ENCODE measurements around the gene CENPT.

The CENPT gene

DNA sequence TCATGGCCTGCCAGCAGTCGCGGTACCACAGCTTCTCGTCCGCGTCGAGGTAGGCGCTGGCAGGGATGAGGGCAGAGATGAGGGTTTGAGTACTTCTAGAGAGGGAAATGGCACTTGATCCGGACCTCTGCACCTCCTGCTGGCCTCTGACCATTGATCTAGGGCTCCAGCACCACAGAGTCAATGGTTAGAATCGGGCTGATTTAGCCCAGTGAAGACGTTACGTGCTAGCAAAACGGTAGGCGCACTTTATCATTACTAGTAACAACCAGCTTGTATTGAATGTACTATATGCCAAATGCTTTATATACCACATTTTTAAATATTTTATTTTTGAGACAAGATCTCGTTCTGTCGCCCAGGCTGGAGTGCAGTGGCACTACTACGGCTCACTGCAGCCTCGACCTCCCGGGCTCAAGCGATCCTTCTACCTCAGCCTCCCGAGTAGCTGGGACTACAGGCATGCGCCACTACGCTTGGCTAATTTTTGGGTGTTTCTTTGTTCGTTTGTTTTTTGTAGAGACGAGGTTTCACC, 40.3 kb downstream of the CENPT start:
- DNase-seq = no peak

DNA sequence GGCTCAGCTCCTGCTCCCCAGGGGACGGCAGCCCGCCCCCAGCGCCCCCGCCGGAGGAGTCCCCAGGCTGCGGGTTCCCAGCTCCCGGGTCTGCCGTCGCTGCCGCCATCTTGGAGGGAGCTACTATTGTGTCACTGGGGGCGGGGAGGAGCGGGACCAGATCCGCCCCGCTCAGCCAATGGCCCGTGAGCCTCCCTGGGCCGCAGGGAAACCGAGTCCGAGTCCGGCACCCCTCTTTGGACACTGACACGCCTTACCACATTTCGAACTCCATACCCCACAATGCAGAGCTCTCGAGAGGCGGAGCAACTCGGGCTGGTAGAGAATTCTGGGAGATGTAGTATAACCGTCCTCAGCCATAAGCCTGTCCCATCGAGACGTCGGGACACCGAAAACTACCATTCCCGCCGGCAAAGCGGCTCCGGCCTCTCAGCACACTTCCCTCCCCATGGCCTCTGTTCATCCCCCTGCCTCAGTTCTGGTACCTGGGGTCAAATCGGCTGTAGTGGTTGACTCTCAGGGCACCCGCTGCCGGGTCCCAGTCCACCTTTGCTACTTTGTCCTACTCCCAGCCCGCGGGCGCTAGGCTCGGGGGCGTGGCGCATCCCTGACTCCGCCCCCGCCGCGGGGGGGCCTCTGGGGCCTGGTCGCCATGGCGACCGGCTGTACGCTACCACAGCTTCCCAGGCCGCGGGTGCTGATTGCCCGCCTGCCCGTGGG, 40.9 kb downstream of the CENPT start, which contains the start of the genes RANBP10 and TSNAXIP1:
RANBP10 (minus strand) TSS at position 133 of the 720 bp plus-strand sequence; CDS start at position 109, 24 bp downstream.
TSNAXIP1 (plus strand) TSS at position 462 of the 720 bp plus-strand sequence. CDS start 261 bp downstream, outside the sequence.
- peak; percentile 97 to 100 for DNase-seq

- DNase-seq = no peak
Measured at GRCh38 chr16:67805718-67806427, 41.6 kb downstream of the CENPT start.

DNA sequence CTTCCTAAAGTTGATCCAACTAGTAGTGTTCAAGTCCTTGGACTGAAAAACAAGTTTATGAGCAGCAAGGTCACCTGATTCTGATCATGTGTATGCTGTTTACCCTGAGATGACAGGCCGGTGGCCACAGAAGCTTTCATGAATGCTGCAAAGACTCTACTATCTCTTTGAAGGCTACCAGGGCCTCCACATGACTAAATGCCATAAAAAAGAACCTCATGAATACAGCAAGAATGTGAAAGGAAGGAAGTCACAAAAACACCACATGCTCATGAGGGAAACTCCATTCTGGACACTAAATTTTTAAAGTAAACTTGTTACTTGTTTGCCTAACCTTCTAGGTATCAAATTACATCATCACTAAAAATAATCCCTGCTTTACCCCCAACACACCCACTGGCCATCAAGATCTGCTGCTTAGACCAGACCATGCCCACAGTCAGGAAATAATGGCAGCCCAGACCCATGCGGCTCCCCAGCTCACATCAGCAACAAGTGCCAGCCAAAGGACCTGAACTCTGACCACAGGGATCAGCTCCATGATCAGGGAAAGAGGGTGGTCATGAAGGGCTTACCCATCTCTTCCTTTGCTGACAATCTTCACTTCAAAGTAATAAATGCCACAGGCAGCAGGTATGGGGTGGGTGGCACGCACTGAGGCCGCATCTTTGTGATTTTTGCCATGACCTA, 42.5 kb downstream of the CENPT start:
- no peak for DNase-seq

DNA sequence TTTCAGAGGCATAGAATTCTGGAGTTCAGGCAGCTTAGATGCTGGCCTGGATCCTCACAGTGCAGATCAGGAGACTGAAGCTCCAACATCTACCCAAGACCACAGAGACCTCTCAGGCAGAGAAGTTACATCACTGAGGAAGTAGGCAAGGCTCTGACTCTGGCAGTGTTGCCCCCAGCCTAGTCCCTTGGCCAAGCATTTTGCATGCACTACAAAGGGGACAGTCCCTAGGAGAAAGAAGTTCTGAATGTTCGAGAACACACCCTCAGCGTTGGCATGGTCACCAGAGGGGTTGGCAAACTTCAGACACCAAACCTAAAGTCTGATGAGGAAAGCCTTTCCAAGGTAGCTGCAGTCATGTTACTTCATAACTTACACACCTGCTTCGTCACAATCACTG, 43.6 kb downstream of the CENPT start:
- no peak for DNase-seq

- DNase-seq = no peak
Measured at GRCh38 chr16:67801883-67802282, 45.6 kb downstream of the CENPT start.

GRCh38 chr16:67801241-67801640, 46.3 kb downstream of the CENPT start:
- no peak for DNase-seq

- DNase-seq = no peak
Measured at GRCh38 chr16:67800338-67800926, 47.1 kb downstream of the CENPT start.

DNA sequence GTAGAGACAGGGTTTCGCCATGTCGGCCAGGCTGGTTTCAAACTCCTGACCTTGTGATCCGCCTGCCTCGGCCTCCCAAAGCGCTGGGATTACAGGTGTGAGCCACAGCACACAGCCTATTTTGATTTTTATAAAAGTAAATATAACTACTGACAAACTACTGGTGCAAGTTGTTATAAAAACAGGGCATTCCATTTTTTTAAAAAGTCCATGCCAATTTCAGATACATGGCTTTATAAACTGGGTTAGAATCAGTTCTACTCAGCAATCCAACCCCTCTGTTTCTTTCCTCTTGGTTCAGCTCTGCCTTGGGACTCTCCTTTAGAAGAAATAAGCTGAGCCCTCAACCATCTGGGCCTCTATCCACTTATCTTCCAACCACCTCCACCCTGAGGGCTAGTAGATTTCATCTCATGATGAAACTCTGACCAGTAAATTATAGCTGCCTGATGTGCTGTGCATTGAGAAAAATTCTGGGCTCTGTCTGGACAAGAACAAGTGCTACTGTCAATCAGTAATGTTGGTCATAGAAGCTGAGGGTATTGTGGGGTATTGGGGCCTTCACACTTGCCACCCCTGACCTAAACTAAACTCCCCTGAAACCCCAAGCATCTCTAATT, 51.3 kb downstream of the CENPT start:
- no peak for DNase-seq

DNA sequence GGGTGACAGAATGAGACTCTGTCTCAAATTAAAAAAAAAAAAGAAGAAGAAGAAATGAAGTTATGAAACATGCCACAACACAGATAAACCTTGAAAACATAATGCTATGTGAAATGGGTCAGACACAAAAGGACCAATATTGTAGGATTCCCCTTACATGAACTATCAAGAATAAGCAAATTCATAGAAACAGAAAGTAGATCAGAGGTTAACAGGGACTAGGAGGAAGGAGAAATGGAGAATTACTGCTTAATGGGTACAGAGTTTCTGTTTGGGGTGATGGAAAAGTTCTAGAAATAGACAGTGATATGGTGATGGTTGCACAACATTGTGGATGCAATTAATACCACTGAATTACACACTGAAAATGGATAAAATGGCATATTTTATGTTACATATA, 57.4 kb downstream of the CENPT start:
- DNase-seq = no peak

- DNase-seq = no peak
Measured at GRCh38 chr16:67786491-67786890, 61.0 kb downstream of the CENPT start.

DNA sequence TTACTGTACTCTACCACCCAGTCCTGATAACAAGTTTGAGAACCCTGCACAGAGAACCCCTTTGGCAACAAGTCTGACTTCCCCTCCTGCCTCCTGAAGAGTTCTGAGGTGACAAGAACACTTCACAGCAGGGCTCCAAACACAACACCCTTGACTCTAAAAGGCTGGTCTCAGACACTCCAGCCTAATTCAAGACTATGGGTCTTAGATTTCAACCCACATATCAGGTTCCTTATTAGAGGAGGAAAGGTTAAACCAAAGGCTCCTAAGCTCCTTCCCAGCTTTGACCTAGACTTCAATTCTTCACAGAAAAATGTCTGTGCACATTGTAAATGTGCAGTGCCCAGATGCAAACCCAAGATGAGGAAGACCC, 64.2 kb downstream of the CENPT start:
- no peak for DNase-seq

DNA sequence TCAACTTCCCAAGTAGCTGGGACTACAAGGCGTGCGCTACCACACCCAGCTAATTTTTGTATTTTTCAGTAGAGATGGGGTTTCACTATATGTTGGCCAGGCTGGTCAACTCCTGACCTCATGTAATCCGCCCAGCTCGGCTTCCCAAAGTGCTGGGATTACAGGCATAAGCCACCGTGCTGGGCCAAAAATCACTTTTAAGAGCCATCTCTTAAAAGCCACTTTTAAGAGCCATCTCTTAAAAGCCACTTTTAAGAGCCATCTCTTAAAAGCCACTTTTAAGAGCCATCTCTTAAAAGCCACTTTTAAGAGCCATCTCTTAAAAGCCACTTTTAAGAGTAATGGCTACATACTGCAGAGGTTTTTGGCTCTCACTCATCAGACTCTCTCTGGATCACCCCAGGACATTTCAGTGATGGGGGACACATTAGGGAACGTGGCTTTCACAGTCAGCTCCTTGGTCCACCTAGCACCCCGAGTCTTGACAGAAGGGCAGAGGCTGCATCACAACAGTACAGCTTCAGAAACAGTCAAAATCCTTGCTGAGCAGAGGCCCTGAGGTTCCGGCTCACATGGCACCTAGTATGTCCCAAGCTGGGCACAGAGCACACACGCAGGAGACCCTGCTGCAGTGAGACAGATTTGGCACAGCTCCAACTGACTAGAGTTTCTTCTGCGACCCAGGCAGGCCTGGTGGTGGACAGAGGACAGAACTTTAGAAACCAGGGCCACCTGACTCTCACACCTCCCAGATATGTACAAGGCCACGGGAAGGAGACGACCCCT, 64.7 kb downstream of the CENPT start:
- DNase-seq = no peak

DNA sequence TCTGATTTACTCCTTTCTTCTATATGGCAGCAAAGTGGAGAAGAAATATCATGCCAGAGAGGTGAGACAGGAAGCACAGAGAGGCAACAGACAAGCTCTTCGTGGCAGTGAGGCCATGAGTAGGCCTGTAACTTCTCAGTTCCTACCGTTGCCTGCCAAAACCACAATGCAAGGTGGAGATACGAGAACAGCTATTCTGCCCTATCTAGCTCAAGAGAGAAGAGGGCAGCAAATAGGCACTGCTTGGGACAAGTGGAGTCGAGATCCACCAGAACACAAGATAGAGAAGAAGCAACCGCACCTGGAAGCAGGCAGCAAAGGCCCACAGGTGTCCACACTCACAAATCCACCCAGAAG, 66.0 kb downstream of the CENPT start:
- DNase-seq = no peak

- DNase-seq = no peak
Measured at GRCh38 chr16:67780847-67781564, 66.5 kb downstream of the CENPT start.

DNA sequence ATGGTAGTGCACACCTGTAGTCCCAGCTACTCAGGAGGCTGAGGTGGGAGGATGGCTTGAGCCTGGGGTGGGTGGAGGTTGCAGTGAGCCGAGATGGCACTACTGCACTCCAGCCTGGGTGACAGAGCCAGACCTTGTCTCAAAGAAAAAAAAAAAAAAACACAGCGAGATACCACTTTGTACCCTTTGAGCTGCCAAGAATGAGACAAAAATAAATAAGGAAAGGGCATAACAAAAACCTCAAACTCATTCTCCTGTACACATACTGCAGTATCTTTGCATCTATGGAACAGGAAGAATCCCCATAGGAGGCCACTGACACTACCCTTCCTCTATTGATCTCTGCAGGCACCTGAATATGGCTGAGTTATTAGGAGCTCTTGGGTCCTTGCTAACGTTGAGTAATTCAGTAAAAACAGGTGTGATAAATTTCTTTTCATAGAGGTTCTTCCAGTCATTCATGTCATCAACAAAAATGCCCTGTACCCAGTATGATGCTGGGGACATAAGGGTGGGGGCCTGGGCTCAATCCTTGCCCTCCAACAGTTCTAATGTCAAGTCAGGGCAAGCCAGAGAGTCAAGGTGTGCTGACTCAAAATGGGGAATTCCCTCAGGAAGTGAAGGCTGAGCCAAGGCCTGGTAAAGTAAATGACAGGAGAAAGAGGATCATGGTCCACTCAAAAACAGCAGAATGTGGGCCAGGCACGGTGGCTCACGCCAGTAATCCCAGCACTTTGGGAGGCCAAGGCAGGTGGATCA, 68.1 kb downstream of the CENPT start:
- no peak for DNase-seq

All from hippocampal formation (tissue), 2 donors.